ENCODE results near the gene NDUFS2. TPM values are rescaled to one million over a fixed set of nuclear protein-coding genes. Genes with fewer than 3 reads are reported as not detected.
A peak's percentile ranks its signal among the peaks of the same experiment; 100 is the strongest.

NDUFS2 gene
- total RNA-seq, 4 donors from 2014 or later, result 88.7 to 127 (median 106) TPM

GRCh38 chr1:161177936-161178244, 24.3 kb upstream of the NDUFS2 start:
- DNase-seq (ENCODE audit: low spot score in 2 of 2), result no peak
- no peak overlapping the region for H3K4me3 ChIP-seq (ENCODE audit: low read depth, poor library complexity, severe bottlenecking)
- WGBS, 2 donors, result 57 to 64% methylated on average over 9 of the region's 9 CpGs
- no peak for TF ChIP-seq POLR2A (IDR thresholded peaks at IDR 0.05)
- TF ChIP-seq, protein P1, sequence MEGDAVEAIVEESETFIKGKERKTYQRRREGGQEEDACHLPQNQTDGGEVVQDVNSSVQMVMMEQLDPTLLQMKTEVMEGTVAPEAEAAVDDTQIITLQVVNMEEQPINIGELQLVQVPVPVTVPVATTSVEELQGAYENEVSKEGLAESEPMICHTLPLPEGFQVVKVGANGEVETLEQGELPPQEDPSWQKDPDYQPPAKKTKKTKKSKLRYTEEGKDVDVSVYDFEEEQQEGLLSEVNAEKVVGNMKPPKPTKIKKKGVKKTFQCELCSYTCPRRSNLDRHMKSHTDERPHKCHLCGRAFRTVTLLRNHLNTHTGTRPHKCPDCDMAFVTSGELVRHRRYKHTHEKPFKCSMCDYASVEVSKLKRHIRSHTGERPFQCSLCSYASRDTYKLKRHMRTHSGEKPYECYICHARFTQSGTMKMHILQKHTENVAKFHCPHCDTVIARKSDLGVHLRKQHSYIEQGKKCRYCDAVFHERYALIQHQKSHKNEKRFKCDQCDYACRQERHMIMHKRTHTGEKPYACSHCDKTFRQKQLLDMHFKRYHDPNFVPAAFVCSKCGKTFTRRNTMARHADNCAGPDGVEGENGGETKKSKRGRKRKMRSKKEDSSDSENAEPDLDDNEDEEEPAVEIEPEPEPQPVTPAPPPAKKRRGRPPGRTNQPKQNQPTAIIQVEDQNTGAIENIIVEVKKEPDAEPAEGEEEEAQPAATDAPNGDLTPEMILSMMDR (IDR thresholded peaks at IDR 0.05), result no peak
- intact Hi-C loops (cut with DNase I; ENCODE audit: low total_unique reads), result no loop called here

GRCh38 chr1:161179698-161180097, 22.5 kb upstream of the NDUFS2 start:
- TF ChIP-seq POLR2A (IDR thresholded peaks at IDR 0.05), result no peak
- TF ChIP-seq, protein P1 (IDR thresholded peaks at IDR 0.05), result no peak
- DNase-seq (ENCODE audit: low spot score in 2 of 2), result no peak
- 55 to 69% methylated on average over 3 of the region's 3 CpGs for WGBS, 2 donors
- no peak overlapping the region for H3K4me3 ChIP-seq (ENCODE audit: low read depth, poor library complexity, severe bottlenecking)
- intact Hi-C loops (cut with DNase I; ENCODE audit: low total_unique reads), result no loop called here

GRCh38 chr1:161180639-161181038, 21.5 kb upstream of the NDUFS2 start:
- 68 to 94% methylated on average over 1 of the region's 1 CpG for WGBS, 2 donors
- DNase-seq (ENCODE audit: low spot score in 2 of 2), result no peak
- H3K4me3 ChIP-seq (ENCODE audit: low read depth, poor library complexity, severe bottlenecking), result no peak overlapping the region
- TF ChIP-seq, protein P1 (IDR thresholded peaks at IDR 0.05), result no peak
- TF ChIP-seq POLR2A (IDR thresholded peaks at IDR 0.05), result no peak
- intact Hi-C loops (cut with DNase I; ENCODE audit: low total_unique reads), result no loop called here

DNA sequence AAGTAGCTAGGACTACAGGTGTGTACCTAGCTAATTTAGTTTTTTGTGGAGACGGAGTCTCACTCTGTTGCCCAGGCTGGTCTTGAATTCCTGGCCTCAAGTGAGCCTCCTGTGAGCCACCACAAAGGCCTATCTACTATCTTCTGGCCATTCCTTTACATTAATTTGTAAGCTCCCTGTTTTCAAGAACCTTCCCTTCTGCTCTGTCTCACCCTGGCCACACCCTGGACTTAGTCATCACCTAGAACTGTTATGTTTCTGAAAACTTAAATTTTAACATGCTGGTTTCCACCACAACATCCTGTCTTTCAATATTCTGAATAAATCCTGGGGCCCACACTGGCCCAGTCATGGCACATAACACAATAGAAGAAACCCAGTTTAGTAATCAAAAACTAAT, 20.0 kb upstream of the NDUFS2 start:
- intact Hi-C loops (cut with DNase I; ENCODE audit: low total_unique reads), result no loop called here
- no peak overlapping the region for H3K4me3 ChIP-seq (ENCODE audit: low read depth, poor library complexity, severe bottlenecking)
- no peak for TF ChIP-seq POLR2A (IDR thresholded peaks at IDR 0.05)
- TF ChIP-seq, protein P1 (IDR thresholded peaks at IDR 0.05), result no peak
- 61 to 82% methylated on average over 1 of the region's 1 CpG for WGBS, 2 donors
- DNase-seq (ENCODE audit: low spot score in 2 of 2), result no peak

DNA sequence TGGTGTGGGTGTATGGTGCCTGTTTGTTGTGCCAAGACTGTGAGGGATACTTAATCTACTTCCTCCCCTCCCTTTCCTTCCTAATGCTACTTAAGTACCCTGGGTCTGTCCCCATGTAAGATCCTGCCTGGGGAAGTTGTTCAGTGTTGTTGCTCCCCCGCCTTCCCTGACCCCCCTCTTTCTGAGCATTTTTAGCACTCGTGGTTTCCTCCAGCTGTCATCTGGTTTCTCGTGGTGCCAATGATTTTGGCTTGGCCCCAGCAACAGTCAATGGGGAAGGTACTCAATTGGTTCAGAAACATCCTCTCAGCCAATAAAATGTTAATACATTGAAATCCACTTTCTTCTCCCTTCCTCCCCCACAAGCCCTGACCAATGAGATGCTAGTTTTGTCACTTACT, 16.9 kb upstream of the NDUFS2 start:
- DNase-seq (ENCODE audit: low spot score in 2 of 2), result peak; percentile 88 to 96
- H3K4me3 ChIP-seq (ENCODE audit: low read depth, poor library complexity, severe bottlenecking), result no peak overlapping the region
- TF ChIP-seq POLR2A (IDR thresholded peaks at IDR 0.05), result no peak
- TF ChIP-seq, protein P1 (IDR thresholded peaks at IDR 0.05), result no peak
- WGBS, 2 donors, result 4 to 5% methylated on average over 3 of the region's 3 CpGs
- intact Hi-C loops (cut with DNase I; ENCODE audit: low total_unique reads), result no loop called here

GRCh38 chr1:161185732-161186311, 16.3 kb upstream of the NDUFS2 start:
- TF ChIP-seq, protein P1 (IDR thresholded peaks at IDR 0.05), result no peak
- TF ChIP-seq POLR2A (IDR thresholded peaks at IDR 0.05), result no peak
- 35 to 38% methylated on average over 2 of the region's 2 CpGs for WGBS, 2 donors
- no peak for DNase-seq (ENCODE audit: low spot score in 2 of 2)
- intact Hi-C loops (cut with DNase I; ENCODE audit: low total_unique reads), result no loop called here
- H3K4me3 ChIP-seq (ENCODE audit: low read depth, poor library complexity, severe bottlenecking), result no peak overlapping the region

Data from lower leg skin (tissue), 4 donors.